ENCODE results near the gene EFNB3. TPM values are rescaled to one million over a fixed set of nuclear protein-coding genes. Genes with fewer than 3 reads are reported as not detected.

Gene EFNB3
- total RNA-seq, 6 donors from 2014 or later: 0.22 to 5.0 (median 0.98) TPM

GRCh38 chr17:7709031-7709430 is 4.0 kb downstream of the EFNB3 start:
- TF ChIP-seq POLR2AphosphoS5 (IDR thresholded peaks at IDR 0.05): no peak
- TF ChIP-seq EP300 (IDR thresholded peaks at IDR 0.05): no peak
- no peak for TF ChIP-seq CTCF (IDR thresholded peaks at IDR 0.05)
- no peak for TF ChIP-seq POLR2A (IDR thresholded peaks at IDR 0.05)
- peak in 1 of 2 donors; percentile 66 for DNase-seq
- Histone ChIP-seq H3K4me1 (peaks cover 10 to 15% (median 12%) of the 10 kb centered on the region in 4 donors), H3K4me3 (no peak overlapping the region), H3K36me3 (no peaks in the 10 kb centered on the region), H3K27ac (no peak overlapping the region), H3K27me3 (peaks cover 0 to 27% (median 14%) of the 10 kb centered on the region in 4 donors), H3K9me3 (no peaks in the 10 kb centered on the region)
- ATAC-seq (ENCODE audit: low FRiP score in 2 of 2): no peak
- WGBS, 2 donors: 90 to 100% methylated on average over 1 to 11 of the region's 11 CpGs

GRCh38 chr17:7710301-7710700 is 5.3 kb downstream of the EFNB3 start:
- WGBS, 2 donors: 64 to 73% methylated on average over 7 of the region's 7 CpGs
- no peak for DNase-seq
- no peak overlapping the region for H3K27ac ChIP-seq
- TF ChIP-seq POLR2A (IDR thresholded peaks at IDR 0.05) (no peak), CTCF (IDR thresholded peaks at IDR 0.05) (no peak), EP300 (IDR thresholded peaks at IDR 0.05) (no peak)
- no peaks in the 10 kb centered on the region for H3K9me3 ChIP-seq
- no peaks in the 10 kb centered on the region for H3K36me3 ChIP-seq
- ATAC-seq (ENCODE audit: low FRiP score in 2 of 2): no peak
- peaks cover under 1 to 3% (median 2%) of the 10 kb centered on the region in 4 donors for H3K4me1 ChIP-seq
- H3K4me3 ChIP-seq: no peak overlapping the region
- H3K27me3 ChIP-seq: peaks cover 0 to 15% (median 9%) of the 10 kb centered on the region in 4 donors

GRCh38 chr17:7711051-7711755 is 6.2 kb downstream of the EFNB3 start:
- Histone ChIP-seq H3K27ac (no peak overlapping the region), H3K9me3 (no peaks in the 10 kb centered on the region), H3K4me3 (no peak overlapping the region), H3K36me3 (no peaks in the 10 kb centered on the region), H3K4me1 (peaks cover 0 to 2% (median 2%) of the 10 kb centered on the region in 4 donors), H3K27me3 (peaks cover 0 to 20% (median 3%) of the 10 kb centered on the region in 4 donors)
- no peak for ATAC-seq (ENCODE audit: low FRiP score in 2 of 2)
- WGBS, 2 donors: 77 to 82% methylated on average over 7 of the region's 7 CpGs
- TF ChIP-seq CTCF (IDR thresholded peaks at IDR 0.05): peak in 1 of 6 experiments; percentile 26
- TF ChIP-seq POLR2A (IDR thresholded peaks at IDR 0.05): no peak
- DNase-seq: no peak

GRCh38 chr17:7712111-7712771 is 7.2 kb downstream of the EFNB3 start:
- ATAC-seq (ENCODE audit: low FRiP score in 2 of 2): no peak
- no peaks in the 10 kb centered on the region for H3K36me3 ChIP-seq
- peaks cover 0 to 31% (median 6%) of the 10 kb centered on the region in 4 donors for H3K27me3 ChIP-seq
- no peak overlapping the region for H3K27ac ChIP-seq
- TF ChIP-seq EP300 (IDR thresholded peaks at IDR 0.05): no peak
- DNase-seq: peak in 1 of 2 donors; percentile 52
- H3K9me3 ChIP-seq: no peaks in the 10 kb centered on the region
- WGBS, 2 donors: 20 to 21% methylated on average over 13 to 18 of the region's 19 CpGs
- peaks cover 9 to 13% (median 11%) of the 10 kb centered on the region in 4 donors for H3K4me1 ChIP-seq
- no peak overlapping the region for H3K4me3 ChIP-seq

GRCh38 chr17:7713782-7714181 is 8.8 kb downstream of the EFNB3 start:
- peaks cover 0 to 35% (median 6%) of the 10 kb centered on the region in 4 donors for H3K27me3 ChIP-seq
- H3K4me1 ChIP-seq: peaks cover 14 to 23% (median 21%) of the 10 kb centered on the region in 4 donors
- no peak overlapping the region for H3K4me3 ChIP-seq
- ATAC-seq (ENCODE audit: low FRiP score in 2 of 2) (no peak), DNase-seq (no peak)
- no peaks in the 10 kb centered on the region for H3K9me3 ChIP-seq
- TF ChIP-seq EP300 (IDR thresholded peaks at IDR 0.05) (no peak), CTCF (IDR thresholded peaks at IDR 0.05) (no peak), POLR2AphosphoS5 (IDR thresholded peaks at IDR 0.05) (no peak), POLR2A (IDR thresholded peaks at IDR 0.05) (no peak)
- no peaks in the 10 kb centered on the region for H3K36me3 ChIP-seq
- no peak overlapping the region for H3K27ac ChIP-seq
- WGBS, 2 donors: 20 to 22% methylated on average over 7 to 9 of the region's 9 CpGs

Data from upper lobe of left lung (tissue), 6 donors.